ENCODE measurements around the gene EXOC6B.

GRCh38 chr2:72864500-72864899 lies 38.7 kb upstream of the EXOC6B start:
- TF ChIP-seq CTCF (IDR thresholded peaks at IDR 0.05) = no peak
- no peak for TF ChIP-seq POLR2A (IDR thresholded peaks at IDR 0.05)

All from body of pancreas (tissue), 4 donors.